PFSK-1 (cell line): Measurements from ENCODE around the gene EPS8L1.

Source experiments
- FOXP2 ChIP-seq: optimal IDR thresholded peaks from 2 replicates; pipeline ENCODE3; 2011; ENCODE audit warnings: borderline replicate concordance, control low read depth, inconsistent platforms; ENCODE audit not compliant: insufficient read depth; ENCODE audit errors: extremely low read length, extremely low read depth
- SIN3A ChIP-seq: IDR thresholded peaks from 2 replicates; pipeline ENCODE4 v1.6.1; 2012; ENCODE audit warnings: mild to moderate bottlenecking, low read length, moderate library complexity, borderline replicate concordance; ENCODE audit not compliant: insufficient read depth

DNA sequence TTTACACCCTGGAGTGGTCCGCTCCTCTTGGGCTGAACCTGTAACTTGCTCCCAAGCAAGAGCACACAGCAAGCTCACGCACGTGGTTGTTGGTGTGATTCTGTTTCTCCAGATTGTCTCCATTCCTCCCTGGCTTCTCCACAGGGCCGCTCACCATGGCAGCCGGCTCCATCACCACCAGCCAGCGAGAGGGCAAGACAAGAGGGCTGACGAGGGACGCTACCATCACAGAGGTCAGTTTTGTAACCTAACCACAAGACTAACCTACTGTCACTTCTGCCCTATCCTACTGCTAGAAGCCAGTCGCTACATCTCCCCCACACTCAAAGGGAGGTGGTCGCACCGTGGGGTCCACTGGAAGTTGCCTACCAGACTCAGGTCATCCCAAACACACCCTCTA lies 33.0 kb upstream of the EPS8L1 start:
- TF ChIP-seq SIN3A (no peak), FOXP2 (no peak)
